Measurements from ENCODE around the gene DNTTIP2. TPM values are rescaled to one million over a fixed set of nuclear protein-coding genes. Genes with fewer than 3 reads are reported as not detected.
"Not testable (repeated sequence)": the region's sequence is repeated elsewhere in the genome, so short reads cannot be mapped to it uniquely, and the experiment has no call there.

Gene DNTTIP2
- 10 to 100 TPM; 62.9 to 79.5 TPM for total RNA-seq

GRCh38 chr1:93878889-93879586 lies at the start of gene DNTTIP2:
Gene DNTTIP2, minus strand, starts transcription at chr1:93879206. Its CDS starts 58 bp downstream, at chr1:93879148.
- H3K9me3 Mint-ChIP-seq, result no peaks in the 10 kb centered on the region
- peaks cover 33% of the 10 kb centered on the region for H3K4me1 Mint-ChIP-seq
- H3K27me3 Mint-ChIP-seq, result no peaks in the 10 kb centered on the region
- peak within 1 kb of the TSS; percentile 96 for H3K4me3 Mint-ChIP-seq
- peak within 1 kb of the TSS; percentile 99 for H3K27ac Mint-ChIP-seq
- peaks cover 61% of the 10 kb centered on the region for H3K36me3 Mint-ChIP-seq (ENCODE audit: low read depth)
- ATAC-seq (replicated peaks), result peak; percentile 95

- Mint-ChIP-seq H3K27me3 (peaks cover 11% of the 10 kb centered on the region), H3K4me3 (no peak overlapping the region), H3K4me1 (no peaks in the 10 kb centered on the region), H3K27ac (no peak overlapping the region), H3K36me3 (ENCODE audit: low read depth) (no peaks in the 10 kb centered on the region), H3K9me3 (peaks cover 21% of the 10 kb centered on the region)
- no peak for ATAC-seq (replicated peaks)
Measured at GRCh38 chr1:93925206-93925605, 46.2 kb upstream of the DNTTIP2 start.

- ATAC-seq (replicated peaks), result no peak
- Mint-ChIP-seq H3K4me3 (no peak overlapping the region), H3K9me3 (no peaks in the 10 kb centered on the region), H3K27ac (no peak overlapping the region), H3K36me3 (ENCODE audit: low read depth) (no peaks in the 10 kb centered on the region), H3K27me3 (no peaks in the 10 kb centered on the region), H3K4me1 (no peaks in the 10 kb centered on the region)
Measured at GRCh38 chr1:93919780-93920179, 40.8 kb upstream of the DNTTIP2 start.

- Mint-ChIP-seq H3K9me3 (no peaks in the 10 kb centered on the region), H3K27me3 (no peaks in the 10 kb centered on the region), H3K4me3 (no peak overlapping the region), H3K4me1 (no peaks in the 10 kb centered on the region), H3K36me3 (ENCODE audit: low read depth) (no peaks in the 10 kb centered on the region), H3K27ac (no peak overlapping the region)
- ATAC-seq (replicated peaks), result no peak
Measured at GRCh38 chr1:93917302-93917701, 38.3 kb upstream of the DNTTIP2 start.

GRCh38 chr1:93910880-93911279 lies 31.9 kb upstream of the DNTTIP2 start:
- peaks cover 15% of the 10 kb centered on the region for H3K4me1 Mint-ChIP-seq
- H3K27me3 Mint-ChIP-seq; H3K4me3 Mint-ChIP-seq; H3K9me3 Mint-ChIP-seq; H3K36me3 Mint-ChIP-seq (ENCODE audit: low read depth); H3K27ac Mint-ChIP-seq; ATAC-seq (replicated peaks): not testable (repeated sequence)

GRCh38 chr1:93910305-93910704 lies 31.3 kb upstream of the DNTTIP2 start:
- Mint-ChIP-seq H3K4me1 (peaks cover 18% of the 10 kb centered on the region), H3K27ac (no peak overlapping the region), H3K9me3 (no peaks in the 10 kb centered on the region), H3K4me3 (peak overlapping the region; percentile 81), H3K36me3 (ENCODE audit: low read depth) (peaks cover 6% of the 10 kb centered on the region), H3K27me3 (no peaks in the 10 kb centered on the region)
- ATAC-seq (replicated peaks), result no peak

- Mint-ChIP-seq H3K27me3 (no peaks in the 10 kb centered on the region), H3K9me3 (no peaks in the 10 kb centered on the region), H3K4me3 (peak within 1 kb of the TSS; percentile 81), H3K27ac (peak within 1 kb of the TSS; percentile 76), H3K36me3 (ENCODE audit: low read depth) (peaks cover 6% of the 10 kb centered on the region), H3K4me1 (peaks cover 18% of the 10 kb centered on the region)
- peak; percentile 89 for ATAC-seq (replicated peaks)
Measured at GRCh38 chr1:93909146-93910050, 30.4 kb upstream of the DNTTIP2 start, which contains the start of gene GCLM. Gene GCLM, minus strand, starts transcription at chr1:93909430. Its CDS starts 267 bp downstream, at chr1:93909163.

- Mint-ChIP-seq H3K4me3 (peak overlapping the region; percentile 81), H3K9me3 (no peaks in the 10 kb centered on the region), H3K36me3 (ENCODE audit: low read depth) (peaks cover 6% of the 10 kb centered on the region), H3K27me3 (no peaks in the 10 kb centered on the region), H3K27ac (peak overlapping the region; percentile 72), H3K4me1 (peaks cover 18% of the 10 kb centered on the region)
- ATAC-seq (replicated peaks), result peak; percentile 60
Measured at GRCh38 chr1:93908394-93909145, 29.6 kb upstream of the DNTTIP2 start.

- peaks cover 8% of the 10 kb centered on the region for H3K36me3 Mint-ChIP-seq (ENCODE audit: low read depth)
- H3K9me3 Mint-ChIP-seq, result no peaks in the 10 kb centered on the region
- H3K27me3 Mint-ChIP-seq, result no peaks in the 10 kb centered on the region
- peak overlapping the region; percentile 81 for H3K4me3 Mint-ChIP-seq
- ATAC-seq (replicated peaks), result no peak
- H3K27ac Mint-ChIP-seq, result peak overlapping the region; percentile 76
- peaks cover 18% of the 10 kb centered on the region for H3K4me1 Mint-ChIP-seq
Measured at GRCh38 chr1:93907718-93908117, 28.7 kb upstream of the DNTTIP2 start.

- H3K4me3 Mint-ChIP-seq, result peak overlapping the region; percentile 33
- peaks cover 18% of the 10 kb centered on the region for H3K4me1 Mint-ChIP-seq
- no peaks in the 10 kb centered on the region for H3K9me3 Mint-ChIP-seq
Measured at GRCh38 chr1:93906480-93906879, 27.5 kb upstream of the DNTTIP2 start.

GRCh38 chr1:93905734-93906133 lies 26.7 kb upstream of the DNTTIP2 start:
- Mint-ChIP-seq H3K36me3 (ENCODE audit: low read depth) (peaks cover 19% of the 10 kb centered on the region), H3K4me3 (peak overlapping the region; percentile 18), H3K9me3 (no peaks in the 10 kb centered on the region), H3K27me3 (no peaks in the 10 kb centered on the region), H3K27ac (no peak overlapping the region), H3K4me1 (peaks cover 18% of the 10 kb centered on the region)
- ATAC-seq (replicated peaks), result no peak

More at GRCh38 chr1:93906480-93906879, 27.5 kb upstream of the DNTTIP2 start:
- no peaks in the 10 kb centered on the region for H3K27me3 Mint-ChIP-seq
- no peak for ATAC-seq (replicated peaks)
- peaks cover 13% of the 10 kb centered on the region for H3K36me3 Mint-ChIP-seq (ENCODE audit: low read depth)
- no peak overlapping the region for H3K27ac Mint-ChIP-seq

- Mint-ChIP-seq H3K4me3 (peak overlapping the region; percentile 45), H3K9me3 (no peaks in the 10 kb centered on the region), H3K36me3 (ENCODE audit: low read depth) (peaks cover 23% of the 10 kb centered on the region), H3K4me1 (peaks cover 18% of the 10 kb centered on the region), H3K27me3 (no peaks in the 10 kb centered on the region), H3K27ac (peak overlapping the region; percentile 36)
- no peak for ATAC-seq (replicated peaks)
Measured at GRCh38 chr1:93905051-93905450, 26.0 kb upstream of the DNTTIP2 start.

- H3K27me3 Mint-ChIP-seq, result no peaks in the 10 kb centered on the region
- peaks cover 31% of the 10 kb centered on the region for H3K36me3 Mint-ChIP-seq (ENCODE audit: low read depth)
- peak overlapping the region; percentile 45 for H3K4me3 Mint-ChIP-seq
- ATAC-seq (replicated peaks), result no peak
- peaks cover 13% of the 10 kb centered on the region for H3K4me1 Mint-ChIP-seq
- H3K27ac Mint-ChIP-seq, result peak overlapping the region; percentile 36
- no peaks in the 10 kb centered on the region for H3K9me3 Mint-ChIP-seq
Measured at GRCh38 chr1:93904228-93904627, 25.2 kb upstream of the DNTTIP2 start.
